ENCODE data around the gene CD47. TPM values are rescaled to one million over a fixed set of nuclear protein-coding genes. Genes with fewer than 3 reads are reported as not detected.

The CD47 gene
- total and polyA plus RNA-seq, 2 of the 13 experiments (the other 11 are each of a cell fraction or from before 2014, with no cell fraction given): 3.3 to 6.5 TPM

DNA sequence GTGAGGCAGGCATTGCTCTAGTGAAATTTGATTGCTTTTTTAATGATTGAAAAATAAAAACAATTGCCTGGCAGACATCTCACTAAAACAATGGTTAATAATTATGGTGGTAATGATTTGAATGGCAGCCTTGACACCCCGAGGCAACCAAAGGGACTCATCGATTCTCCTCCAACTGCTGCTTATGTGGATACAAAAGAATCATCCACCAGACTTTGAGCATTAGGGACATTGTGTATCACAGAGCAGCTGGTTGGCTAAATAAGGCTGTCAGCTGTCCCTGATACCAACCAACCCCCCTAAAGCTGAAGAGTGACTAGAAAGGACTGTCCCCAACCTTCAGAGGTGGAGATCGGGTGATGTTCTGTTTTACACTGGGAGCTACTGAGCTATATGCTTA lies 1.7 kb upstream of the CD47 start (continued):
- TF ChIP-seq NRL (CRISPR knock-in tag; IDR thresholded peaks at IDR 0.05; ENCODE audit: borderline replicate concordance): no peak
- TF ChIP-seq, protein P1, sequence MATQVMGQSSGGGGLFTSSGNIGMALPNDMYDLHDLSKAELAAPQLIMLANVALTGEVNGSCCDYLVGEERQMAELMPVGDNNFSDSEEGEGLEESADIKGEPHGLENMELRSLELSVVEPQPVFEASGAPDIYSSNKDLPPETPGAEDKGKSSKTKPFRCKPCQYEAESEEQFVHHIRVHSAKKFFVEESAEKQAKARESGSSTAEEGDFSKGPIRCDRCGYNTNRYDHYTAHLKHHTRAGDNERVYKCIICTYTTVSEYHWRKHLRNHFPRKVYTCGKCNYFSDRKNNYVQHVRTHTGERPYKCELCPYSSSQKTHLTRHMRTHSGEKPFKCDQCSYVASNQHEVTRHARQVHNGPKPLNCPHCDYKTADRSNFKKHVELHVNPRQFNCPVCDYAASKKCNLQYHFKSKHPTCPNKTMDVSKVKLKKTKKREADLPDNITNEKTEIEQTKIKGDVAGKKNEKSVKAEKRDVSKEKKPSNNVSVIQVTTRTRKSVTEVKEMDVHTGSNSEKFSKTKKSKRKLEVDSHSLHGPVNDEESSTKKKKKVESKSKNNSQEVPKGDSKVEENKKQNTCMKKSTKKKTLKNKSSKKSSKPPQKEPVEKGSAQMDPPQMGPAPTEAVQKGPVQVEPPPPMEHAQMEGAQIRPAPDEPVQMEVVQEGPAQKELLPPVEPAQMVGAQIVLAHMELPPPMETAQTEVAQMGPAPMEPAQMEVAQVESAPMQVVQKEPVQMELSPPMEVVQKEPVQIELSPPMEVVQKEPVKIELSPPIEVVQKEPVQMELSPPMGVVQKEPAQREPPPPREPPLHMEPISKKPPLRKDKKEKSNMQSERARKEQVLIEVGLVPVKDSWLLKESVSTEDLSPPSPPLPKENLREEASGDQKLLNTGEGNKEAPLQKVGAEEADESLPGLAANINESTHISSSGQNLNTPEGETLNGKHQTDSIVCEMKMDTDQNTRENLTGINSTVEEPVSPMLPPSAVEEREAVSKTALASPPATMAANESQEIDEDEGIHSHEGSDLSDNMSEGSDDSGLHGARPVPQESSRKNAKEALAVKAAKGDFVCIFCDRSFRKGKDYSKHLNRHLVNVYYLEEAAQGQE (IDR thresholded peaks at IDR 0.05; ENCODE audit: borderline replicate concordance in 1 of 2, low read depth in 1 of 2, low read length in 2 of 2): no peak

DNA sequence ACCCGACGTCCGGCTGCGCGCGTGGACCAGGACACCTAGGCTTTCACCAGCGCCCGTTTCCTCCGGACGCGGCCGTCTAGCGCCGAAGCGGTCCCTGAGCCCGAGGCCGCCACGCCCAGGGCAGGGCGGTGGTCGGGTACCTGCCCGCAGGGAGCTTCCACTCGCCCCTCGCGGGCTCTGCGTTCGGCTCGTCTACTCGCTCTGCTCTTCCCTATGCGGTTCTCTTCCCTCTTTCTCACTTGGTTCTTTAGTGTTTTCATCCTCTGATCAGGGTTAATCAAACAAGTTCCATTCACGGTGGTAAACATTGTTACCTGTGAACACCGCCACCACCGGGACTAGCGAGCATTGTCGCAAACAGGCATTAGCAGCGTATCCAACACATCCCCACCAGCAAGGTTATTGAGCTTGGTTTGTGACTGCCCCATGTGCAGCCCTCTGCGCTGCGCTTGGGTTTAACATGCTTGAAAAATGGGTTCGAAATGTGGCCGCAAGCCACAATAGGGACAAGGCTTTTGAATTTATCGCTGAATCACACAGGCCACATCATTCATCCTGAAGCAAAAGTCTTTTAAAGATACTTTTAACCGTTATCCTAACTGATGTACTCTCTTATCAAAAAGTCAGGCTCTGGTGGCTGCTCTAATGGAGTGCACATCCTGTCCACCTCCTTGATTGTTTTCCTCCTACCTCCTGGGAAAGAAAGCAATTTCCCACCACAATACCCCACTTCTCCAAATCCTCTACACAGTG lies 843 bp upstream of the CD47 start:
- Histone ChIP-seq H3K4me1 (ENCODE audit: insufficient read depth, low read length) (peaks cover 9% of the 10 kb centered on the region), H3K27me3 (ENCODE audit: control insufficient read depth in 1 of 2, insufficient read depth in 2 of 2, low read length in 2 of 2) (peaks cover 0 to 11% of the 10 kb centered on the region in 2 experiments; a peak in 2 of 5 replicates), H2AFZ (ENCODE audit: low read length) (no peak overlapping the region), H3K79me2 (ENCODE audit: insufficient read depth, low read length) (no peaks in the 10 kb centered on the region), H3K4me3 (replicated peaks in 1 of 3; ENCODE audit: insufficient read depth in 1 of 3, low read depth in 2 of 3, low read length in 3 of 3) (no peak overlapping the region), H3K4me2 (ENCODE audit: low read depth, low read length) (no peak overlapping the region), H3K36me3 (replicated peaks in 1 of 2; ENCODE audit: control insufficient read depth in 1 of 2, insufficient read depth in 2 of 2, low read length in 2 of 2) (no peaks in the 10 kb centered on the region), H3K9ac (ENCODE audit: insufficient read depth, low read depth, low read length) (no peak overlapping the region), H4K20me1 (ENCODE audit: insufficient read depth, low read length) (no peaks in the 10 kb centered on the region), H3K27ac (ENCODE audit: extremely low read length, insufficient read depth, low read length) (no peak overlapping the region), H3K9me3 (ENCODE audit: low read length) (no peaks in the 10 kb centered on the region)
- in situ Hi-C loops (cut with HindIII; ENCODE audit: extremely low pct_ligation_motif_present, low pct_unique_long_range_greater_than_20kb): no loop called here
- ChIA-PET POLR2A (no interaction called here), CTCF (ENCODE audit: low intra/inter-chr PET ratio, low total read pairs) (no interaction called here)
- FAIRE-seq (no peak), DNase-seq (ENCODE audit: low spot score) (no peak), ATAC-seq (no peak)
- intact Hi-C loops (cut with micrococcal nuclease; ENCODE audit: unreplicated experiment): loop anchor here (2.0 to 10.0 kb wide), 2 partner anchors 35 to 383 kb away; no protein-coding TSS in a partner anchor
- no TSS peak for BruUV-seq (replicated peaks)
- 90% methylated on average over 41 of the region's 41 CpGs for WGBS (ENCODE audit: low lambda C conversion rate)
- TF ChIP-seq, protein P2, sequence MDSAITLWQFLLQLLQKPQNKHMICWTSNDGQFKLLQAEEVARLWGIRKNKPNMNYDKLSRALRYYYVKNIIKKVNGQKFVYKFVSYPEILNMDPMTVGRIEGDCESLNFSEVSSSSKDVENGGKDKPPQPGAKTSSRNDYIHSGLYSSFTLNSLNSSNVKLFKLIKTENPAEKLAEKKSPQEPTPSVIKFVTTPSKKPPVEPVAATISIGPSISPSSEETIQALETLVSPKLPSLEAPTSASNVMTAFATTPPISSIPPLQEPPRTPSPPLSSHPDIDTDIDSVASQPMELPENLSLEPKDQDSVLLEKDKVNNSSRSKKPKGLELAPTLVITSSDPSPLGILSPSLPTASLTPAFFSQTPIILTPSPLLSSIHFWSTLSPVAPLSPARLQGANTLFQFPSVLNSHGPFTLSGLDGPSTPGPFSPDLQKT (CRISPR knock-in tag; IDR thresholded peaks at IDR 0.05; ENCODE audit: borderline replicate concordance): no peak
- TF ChIP-seq CCDC6 (CRISPR knock-in tag; IDR thresholded peaks at IDR 0.05): no peak
- no peak for TF ChIP-seq ZNF20 (CRISPR knock-in tag; IDR thresholded peaks at IDR 0.05)
- TF ChIP-seq ZBTB38 (CRISPR knock-in tag; IDR thresholded peaks at IDR 0.05): 0 out of 2 replicates have a peak, but pooled peaks have one; percentile 37
- TF ChIP-seq HNF4A (CRISPR knock-in tag; IDR thresholded peaks at IDR 0.05): no peak
- TF ChIP-seq, protein P3, sequence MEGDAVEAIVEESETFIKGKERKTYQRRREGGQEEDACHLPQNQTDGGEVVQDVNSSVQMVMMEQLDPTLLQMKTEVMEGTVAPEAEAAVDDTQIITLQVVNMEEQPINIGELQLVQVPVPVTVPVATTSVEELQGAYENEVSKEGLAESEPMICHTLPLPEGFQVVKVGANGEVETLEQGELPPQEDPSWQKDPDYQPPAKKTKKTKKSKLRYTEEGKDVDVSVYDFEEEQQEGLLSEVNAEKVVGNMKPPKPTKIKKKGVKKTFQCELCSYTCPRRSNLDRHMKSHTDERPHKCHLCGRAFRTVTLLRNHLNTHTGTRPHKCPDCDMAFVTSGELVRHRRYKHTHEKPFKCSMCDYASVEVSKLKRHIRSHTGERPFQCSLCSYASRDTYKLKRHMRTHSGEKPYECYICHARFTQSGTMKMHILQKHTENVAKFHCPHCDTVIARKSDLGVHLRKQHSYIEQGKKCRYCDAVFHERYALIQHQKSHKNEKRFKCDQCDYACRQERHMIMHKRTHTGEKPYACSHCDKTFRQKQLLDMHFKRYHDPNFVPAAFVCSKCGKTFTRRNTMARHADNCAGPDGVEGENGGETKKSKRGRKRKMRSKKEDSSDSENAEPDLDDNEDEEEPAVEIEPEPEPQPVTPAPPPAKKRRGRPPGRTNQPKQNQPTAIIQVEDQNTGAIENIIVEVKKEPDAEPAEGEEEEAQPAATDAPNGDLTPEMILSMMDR (CRISPR knock-in tag; IDR thresholded peaks at IDR 0.05): 0 out of 2 replicates have a peak, but pooled peaks have one; percentile 4
- TF ChIP-seq, protein P4, sequence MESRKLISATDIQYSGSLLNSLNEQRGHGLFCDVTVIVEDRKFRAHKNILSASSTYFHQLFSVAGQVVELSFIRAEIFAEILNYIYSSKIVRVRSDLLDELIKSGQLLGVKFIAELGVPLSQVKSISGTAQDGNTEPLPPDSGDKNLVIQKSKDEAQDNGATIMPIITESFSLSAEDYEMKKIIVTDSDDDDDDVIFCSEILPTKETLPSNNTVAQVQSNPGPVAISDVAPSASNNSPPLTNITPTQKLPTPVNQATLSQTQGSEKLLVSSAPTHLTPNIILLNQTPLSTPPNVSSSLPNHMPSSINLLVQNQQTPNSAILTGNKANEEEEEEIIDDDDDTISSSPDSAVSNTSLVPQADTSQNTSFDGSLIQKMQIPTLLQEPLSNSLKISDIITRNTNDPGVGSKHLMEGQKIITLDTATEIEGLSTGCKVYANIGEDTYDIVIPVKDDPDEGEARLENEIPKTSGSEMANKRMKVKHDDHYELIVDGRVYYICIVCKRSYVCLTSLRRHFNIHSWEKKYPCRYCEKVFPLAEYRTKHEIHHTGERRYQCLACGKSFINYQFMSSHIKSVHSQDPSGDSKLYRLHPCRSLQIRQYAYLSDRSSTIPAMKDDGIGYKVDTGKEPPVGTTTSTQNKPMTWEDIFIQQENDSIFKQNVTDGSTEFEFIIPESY (CRISPR knock-in tag; IDR thresholded peaks at IDR 0.05): peak; percentile 92
- no peak for TF ChIP-seq PRPF4 (IDR thresholded peaks at IDR 0.05; ENCODE audit: low read depth, low read length, poor library complexity, severe bottlenecking)
- TF ChIP-seq ZNF292 (CRISPR knock-in tag; IDR thresholded peaks at IDR 0.05; ENCODE audit: borderline replicate concordance, low read depth): no peak
